Fibroblast of the aortic adventitia (primary cell): Measurements from ENCODE around the gene XYLT1. TPM values are rescaled to one million over a fixed set of nuclear protein-coding genes. Genes with fewer than 3 reads are reported as not detected.

Experiments
- DNase-seq: peaks from one replicate; pipeline ENCODE4 v3.0.0-alpha.2; 2010; ENCODE audit warnings: low read depth
- H3K4me3 ChIP-seq: 2 replicates; pipeline ENCODE4 v1.5.1; 2011; ENCODE audit warnings: low read depth, mild to moderate bottlenecking, control low read depth, low read length, moderate library complexity
- CTCF ChIP-seq: IDR thresholded peaks from 2 replicates; pipeline ENCODE4 v1.5.1; 2011; ENCODE audit warnings: mild to moderate bottlenecking, low read length, control low read depth, inconsistent platforms; ENCODE audit not compliant: insufficient read depth
- small RNA-seq: library from RNA; depleted of rRNA; stranded (forward); fragments of <200 nt; gene quantifications from one replicate; pipeline ENCODE3, GENCODE V24; 2012
- total RNA-seq: library from RNA; depleted of rRNA; stranded (reverse); fragments of >200 nt; gene quantifications from 2 replicates; pipeline ENCODE4 v1.2.3, GENCODE V29; 2012; ENCODE audit warnings: low replicate concordance

The XYLT1 gene
- total RNA-seq, 1 donor, result 32.7 TPM

DNA sequence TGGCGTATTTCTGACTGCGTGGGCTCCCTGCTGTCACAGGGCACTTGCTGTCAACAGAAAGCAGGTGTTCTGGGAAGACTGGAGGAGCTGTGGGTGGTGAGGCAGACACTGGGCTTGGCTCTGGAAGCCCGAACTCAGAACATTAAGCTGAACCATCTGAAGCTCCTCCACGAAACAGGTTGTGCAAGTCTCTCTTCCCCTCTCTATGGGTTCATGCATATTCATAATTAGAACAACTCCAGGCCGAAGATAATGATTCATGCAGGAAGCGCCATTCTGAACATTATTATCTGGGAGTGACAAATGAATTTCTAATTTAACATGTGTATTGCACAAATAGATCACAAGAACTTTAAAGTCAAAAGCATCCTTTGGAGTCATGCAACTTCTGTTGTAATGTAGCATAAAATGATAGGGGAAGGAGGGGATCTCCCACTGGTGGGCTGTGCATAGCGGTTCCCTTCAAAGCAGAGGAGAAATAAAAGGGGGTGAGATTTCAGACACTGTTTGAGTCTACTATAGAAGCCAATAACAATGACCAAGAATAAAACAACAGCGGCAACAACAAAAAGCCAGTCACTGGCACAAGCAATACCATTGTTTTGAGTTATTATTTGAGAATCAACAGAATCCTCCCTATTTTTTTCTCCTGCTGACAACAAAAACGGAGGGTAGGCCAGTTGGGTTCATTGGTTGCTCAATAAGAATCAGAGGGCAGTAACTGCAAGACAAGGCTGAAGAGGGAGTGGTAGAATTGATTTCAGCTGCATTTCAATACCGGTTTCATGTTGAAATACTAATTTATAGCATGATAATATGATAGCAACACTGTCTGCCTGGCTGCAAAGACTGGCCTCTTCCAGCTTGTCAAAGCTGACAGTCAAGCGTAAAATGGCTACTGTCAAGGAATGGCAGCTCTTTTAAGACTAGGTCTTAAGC, 407.3 kb downstream of the XYLT1 start:
- TF ChIP-seq CTCF, result no peak
- no peak overlapping the region for H3K4me3 ChIP-seq
- DNase-seq, result no peak

DNA sequence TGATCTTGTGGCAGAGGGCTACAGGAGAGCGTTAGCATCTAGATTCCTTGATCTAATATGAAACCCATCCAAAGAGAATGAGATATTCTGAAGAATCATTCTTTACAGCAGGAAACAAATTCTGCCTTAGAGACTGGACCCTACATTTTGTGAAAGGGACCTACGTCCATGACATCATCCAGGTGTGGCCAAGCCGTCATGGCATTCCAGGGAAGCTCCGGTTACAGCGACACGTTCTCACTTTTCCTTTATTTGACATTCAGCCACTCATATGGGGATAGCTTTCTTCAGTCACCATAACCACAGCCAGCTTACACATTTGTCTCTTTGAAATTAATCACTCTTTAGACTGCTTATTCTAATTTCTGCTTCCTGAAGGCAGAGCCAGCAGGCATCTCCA, 408.1 kb downstream of the XYLT1 start:
- no peak for TF ChIP-seq CTCF
- DNase-seq, result no peak
- no peak overlapping the region for H3K4me3 ChIP-seq

- DNase-seq, result no peak
- no peak for TF ChIP-seq CTCF
- H3K4me3 ChIP-seq, result no peak overlapping the region
These were observed 409.4 kb downstream of the XYLT1 start for GRCh38 chr16:17061326-17061725.

GRCh38 chr16:17058471-17058870, 412.3 kb downstream of the XYLT1 start:
- no peak for DNase-seq
- no peak overlapping the region for H3K4me3 ChIP-seq
- no peak for TF ChIP-seq CTCF

DNA sequence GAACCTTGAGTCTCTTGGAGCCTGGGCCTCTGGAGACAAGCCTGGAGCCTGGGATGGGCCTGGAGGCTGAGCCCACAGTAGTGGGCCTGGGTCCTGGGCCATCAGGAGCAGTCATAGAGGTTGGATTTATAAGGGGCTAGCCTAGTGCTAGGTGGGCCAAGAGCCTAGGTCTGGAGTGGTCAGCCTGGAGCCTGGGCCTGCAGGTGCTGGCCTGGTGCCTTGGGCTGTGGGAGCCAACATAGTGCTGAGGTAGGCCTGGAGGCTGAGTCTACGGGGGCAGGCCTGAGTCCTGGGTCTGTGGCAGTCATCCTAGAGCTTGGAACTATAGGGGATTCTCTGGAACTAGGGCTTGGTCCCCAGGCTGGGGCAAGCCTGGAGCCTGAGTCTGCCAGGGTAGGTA, 414.1 kb downstream of the XYLT1 start:
- no peak overlapping the region for H3K4me3 ChIP-seq
- no peak for DNase-seq
- TF ChIP-seq CTCF, result no peak

GRCh38 chr16:17053536-17054160, 417.1 kb downstream of the XYLT1 start:
- no peak overlapping the region for H3K4me3 ChIP-seq
- DNase-seq, result no peak
- TF ChIP-seq CTCF, result no peak

Small RNA genes lying within 50 kb of the gene (small RNA-seq; reads per million reads assigned to genes)
- not detected for gene AC109446.1
